BJ (cell line): ENCODE measurements around the gene CD48. TPM values are rescaled to one million over a fixed set of nuclear protein-coding genes. Genes with fewer than 3 reads are reported as not detected.
"Not testable (repeated sequence)": the region's sequence is repeated elsewhere in the genome, so short reads cannot be mapped to it uniquely, and the experiment has no call there.

Experiments
- CTCF ChIA-PET: fragments of 350-600 bp; formaldehyde crosslinking; extraction: SDS; loops from one replicate; lab custom pipeline; 2021; ENCODE audit warnings: antibody characterized with exemption, inconsistent platforms; lab: Yijun Ruan, JAX
- POLR2A ChIA-PET: fragments of 300-600 bp; sonication (Branson Sonifier 250); formaldehyde crosslinking; extraction: SDS; loops from one replicate; lab custom pipeline; 2021; ENCODE audit warnings: antibody characterized with exemption; lab: Charles Lee
- DNase-seq: peaks from one replicate; pipeline ENCODE4 v3.0.0-alpha.2; 2011; ENCODE audit warnings: low read depth
- H3K27me3 ChIP-seq: 2 replicates; pipeline ENCODE4 v1.6.0; 2011; ENCODE audit warnings: low read length; ENCODE audit not compliant: control insufficient read depth, insufficient read depth
- H3K36me3 ChIP-seq: 2 replicates; pipeline ENCODE4 v1.5.1; 2011; ENCODE audit warnings: low read length; ENCODE audit not compliant: control insufficient read depth, insufficient read depth
- H3K4me3 ChIP-seq: 2 replicates; pipeline ENCODE4 v1.5.1; 2011; ENCODE audit warnings: low read depth, mild to moderate bottlenecking, control low read depth, low read length
- CTCF ChIP-seq: IDR thresholded peaks from 2 replicates; pipeline ENCODE4 v1.5.1; 2011; ENCODE audit warnings: low read depth, mild to moderate bottlenecking, control low read depth, inconsistent platforms, low read length, moderate library complexity; ENCODE audit not compliant: insufficient read depth
- polyA plus RNA-seq: library from polyadenylated mRNA; depleted of rRNA; stranded (reverse); fragments of >200 nt; gene quantifications from 2 replicates; pipeline ENCODE4 v1.2.3, GENCODE V29; 2011

Gene CD48
- polyA plus RNA-seq, 1 experiment = not detected

- POLR2A ChIA-PET = no interaction called here
- Histone ChIP-seq H3K4me3 (no peak overlapping the region), H3K36me3 (no peaks in the 10 kb centered on the region), H3K27me3 (no peaks in the 10 kb centered on the region)
- no peak for DNase-seq
- CTCF ChIA-PET = no interaction called here
- no peak for TF ChIP-seq CTCF
Observed at GRCh38 chr1:160721473-160721872, 9.9 kb upstream of the CD48 start.

- ChIA-PET CTCF (interaction anchor here (1.1 to 1.4 kb wide), 2 partner anchors 45 to 233 kb away, joined by 3 read pairs; no protein-coding TSS in a partner anchor), POLR2A (no interaction called here)
- no peak for TF ChIP-seq CTCF
- Histone ChIP-seq H3K4me3 (no peak overlapping the region), H3K36me3 (no peaks in the 10 kb centered on the region), H3K27me3 (no peaks in the 10 kb centered on the region)
- no peak for DNase-seq
Observed at GRCh38 chr1:160720356-160721085, 8.9 kb upstream of the CD48 start.

GRCh38 chr1:160718210-160718609 lies 6.6 kb upstream of the CD48 start:
- CTCF ChIA-PET = no interaction called here
- no peak for DNase-seq
- POLR2A ChIA-PET = no interaction called here

GRCh38 chr1:160717306-160717705 lies 5.7 kb upstream of the CD48 start:
- DNase-seq = no peak
- no peaks in the 10 kb centered on the region for H3K27me3 ChIP-seq
- TF ChIP-seq CTCF = no peak
- CTCF ChIA-PET = no interaction called here
- no peak overlapping the region for H3K4me3 ChIP-seq
- no peaks in the 10 kb centered on the region for H3K36me3 ChIP-seq
- POLR2A ChIA-PET = no interaction called here

More at GRCh38 chr1:160718210-160718609, 6.6 kb upstream of the CD48 start:
- H3K4me3 ChIP-seq = no peak overlapping the region
- TF ChIP-seq CTCF = no peak
- H3K27me3 ChIP-seq = no peaks in the 10 kb centered on the region
- no peaks in the 10 kb centered on the region for H3K36me3 ChIP-seq

GRCh38 chr1:160716013-160716412 lies 4.4 kb upstream of the CD48 start:
- TF ChIP-seq CTCF = no peak
- no peak for DNase-seq
- Histone ChIP-seq H3K36me3 (no peaks in the 10 kb centered on the region), H3K27me3 (peaks cover 2% of the 10 kb centered on the region; the same call in 1 of the 2 replicates), H3K4me3 (no peak overlapping the region)
- ChIA-PET POLR2A (no interaction called here), CTCF (no interaction called here)

- CTCF ChIA-PET = interaction anchor here (1.0 to 1.8 kb wide), 2 partner anchors 11 to 13 kb away, joined by 3 to 5 read pairs; no protein-coding TSS in a partner anchor
- H3K4me3 ChIP-seq, H3K27me3 ChIP-seq, DNase-seq, POLR2A ChIA-PET, H3K36me3 ChIP-seq: not testable (repeated sequence)
Observed at GRCh38 chr1:160714034-160714648, 2.5 kb upstream of the CD48 start.
